Thyroid gland (tissue), 4 donors: ENCODE results near the gene AP3S2. TPM values are rescaled to one million over a fixed set of nuclear protein-coding genes. Genes with fewer than 3 reads are reported as not detected.

Experiments
- DNase-seq, 2 donors: peaks; one replicate each; pipeline ENCODE4 v3.0.0-alpha.2; 2019
- H3K27ac ChIP-seq, 3 donors: fragments of 200-600 bp; sonication (generic); 1 replicate in 2 of 3; 2 replicates in 1 of 3; pipeline ENCODE4 v1.5.1; 2016 to 2019; ENCODE audit warnings: mild to moderate bottlenecking in 1 of 3, moderate library complexity in 1 of 3
- H3K27me3 ChIP-seq: fragments of 200-600 bp; sonication (generic); one replicate; pipeline ENCODE4 v1.5.1; 2019
- H3K36me3 ChIP-seq, 2 donors: fragments of 200-600 bp; sonication (generic); one replicate each; pipeline ENCODE4 v1.5.1; 2016 to 2019
- H3K4me1 ChIP-seq, 2 donors: fragments of 200-600 bp; sonication (generic); one replicate each; pipeline ENCODE4 v1.5.1; 2017 to 2019
- H3K4me3 ChIP-seq, 3 donors: fragments of 200-600 bp; sonication (generic); replicated peaks in 1 of 3; 1 replicate in 2 of 3; 2 replicates in 1 of 3; pipeline ENCODE4 v1.5.1; 2016; ENCODE audit warnings: mild to moderate bottlenecking in 1 of 3
- H3K9me3 ChIP-seq: fragments of 200-600 bp; sonication (generic); one replicate; pipeline ENCODE4 v1.5.1; 2017
- CTCF ChIP-seq, 6 experiments: fragments of 200-600 bp in 3 of 6; fragments of 450-650 bp in 3 of 6; sonication (generic) in 3 of 6; IDR thresholded peaks; one replicate each; pipeline ENCODE4 v1.5.1; 2016 to 2019; ENCODE audit warnings: antibody characterized with exemption in 6 of 6, mild to moderate bottlenecking in 2 of 6, inconsistent platforms in 1 of 6, moderate library complexity in 1 of 6
- POLR2A ChIP-seq, 2 donors: fragments of 450-650 bp; IDR thresholded peaks; one replicate each; pipeline ENCODE4 v1.6.1; 2017; ENCODE audit warnings: antibody characterized with exemption in 2 of 2, mild to moderate bottlenecking in 2 of 2, moderate library complexity in 1 of 2
- WGBS, 2 donors: methylation state at CpG; one replicate each; pipeline ENCODE4 v1.1.5; 2017; 5-methylcytosine and 5-hydroxymethylcytosine counted together
- intact Hi-C: fragments of 100-400 bp; cut with DNase I; formaldehyde crosslinking; loops from one replicate; pipeline ENCODE4 v1.15.1; 2023
- total RNA-seq, 4 donors: library from RNA; depleted of rRNA; stranded (reverse); fragments of >200 nt; gene quantifications; one replicate each; pipeline ENCODE4 v1.2.3, GENCODE V29; 2016

Gene AP3S2
- total RNA-seq, 4 donors from 2014 or later = 59.6 to 98.6 (median 67.6) TPM

GRCh38 chr15:89785774-89786140 is 108.0 kb downstream of the AP3S2 start:
- no peak for TF ChIP-seq CTCF (IDR thresholded peaks at IDR 0.05)
- TF ChIP-seq POLR2A (IDR thresholded peaks at IDR 0.05) = no peak
- H3K27me3 ChIP-seq = no peaks in the 10 kb centered on the region
- H3K27ac ChIP-seq = no peak overlapping the region
- no peaks in the 10 kb centered on the region for H3K9me3 ChIP-seq
- H3K4me1 ChIP-seq = peaks cover 0 to 8% of the 10 kb centered on the region in 2 donors
- intact Hi-C loops = no loop called here
- no peak overlapping the region for H3K4me3 ChIP-seq
- no peaks in the 10 kb centered on the region for H3K36me3 ChIP-seq
- DNase-seq = no peak

GRCh38 chr15:89785064-89785773 is 108.6 kb downstream of the AP3S2 start:
- no peaks in the 10 kb centered on the region for H3K27me3 ChIP-seq
- no peak overlapping the region for H3K27ac ChIP-seq
- TF ChIP-seq CTCF (IDR thresholded peaks at IDR 0.05) (no peak), POLR2A (IDR thresholded peaks at IDR 0.05) (no peak)
- no peaks in the 10 kb centered on the region for H3K36me3 ChIP-seq
- H3K9me3 ChIP-seq = no peaks in the 10 kb centered on the region
- peaks cover 0 to 8% of the 10 kb centered on the region in 2 donors for H3K4me1 ChIP-seq
- peak; percentile 28 to 29 for DNase-seq
- H3K4me3 ChIP-seq = no peak overlapping the region
- 52 to 55% methylated on average over 12 to 13 of the region's 13 CpGs for WGBS, 2 donors
- intact Hi-C loops = no loop called here

DNA sequence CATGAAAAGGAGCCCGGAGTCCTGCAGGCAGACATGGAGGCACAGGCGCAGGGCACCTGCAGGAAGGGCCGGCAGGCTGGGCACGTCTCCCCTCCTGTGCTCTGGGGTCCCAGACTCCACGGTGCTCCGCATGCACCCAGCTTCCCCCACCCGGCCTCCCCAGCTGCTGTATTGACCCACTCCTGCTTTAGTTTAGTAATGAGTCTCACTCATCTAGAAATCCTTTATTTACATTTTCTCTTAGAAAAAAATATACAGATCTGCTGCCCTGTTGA is 109.2 kb downstream of the AP3S2 start:
- Histone ChIP-seq H3K27me3 (no peaks in the 10 kb centered on the region), H3K4me1 (peaks cover 0 to 8% of the 10 kb centered on the region in 2 donors), H3K4me3 (no peak overlapping the region), H3K36me3 (no peaks in the 10 kb centered on the region), H3K27ac (no peak overlapping the region), H3K9me3 (no peaks in the 10 kb centered on the region)
- DNase-seq = no peak
- 90 to 96% methylated on average over 3 to 5 of the region's 7 CpGs for WGBS, 2 donors
- TF ChIP-seq POLR2A (IDR thresholded peaks at IDR 0.05) = no peak
- no peak for TF ChIP-seq CTCF (IDR thresholded peaks at IDR 0.05)
- intact Hi-C loops = no loop called here

GRCh38 chr15:89783861-89784685 is 109.7 kb downstream of the AP3S2 start:
- Histone ChIP-seq H3K4me3 (no peak overlapping the region), H3K4me1 (peaks cover 0 to 8% of the 10 kb centered on the region in 2 donors), H3K27me3 (no peaks in the 10 kb centered on the region), H3K9me3 (no peaks in the 10 kb centered on the region), H3K27ac (no peak overlapping the region), H3K36me3 (no peaks in the 10 kb centered on the region)
- no peak for DNase-seq
- TF ChIP-seq CTCF (IDR thresholded peaks at IDR 0.05) = no peak
- WGBS, 2 donors = 87 to 89% methylated on average over 9 of the region's 15 CpGs
- intact Hi-C loops = no loop called here
